SK-N-SH (cell line): ENCODE measurements around the gene FOXP1. TPM values are rescaled to one million over a fixed set of nuclear protein-coding genes. Genes with fewer than 3 reads are reported as not detected.

ENCODE experiments used
- CTCF ChIA-PET: fragments of 300-600, 350-600 bp; formaldehyde crosslinking; extraction: SDS; loops from one replicate; lab custom pipeline; 2021; lab: Yijun Ruan, JAX
- POLR2A ChIA-PET: fragments of 350-600 bp; sonication (Branson Sonifier 250); formaldehyde crosslinking; extraction: SDS; loops from one replicate; lab custom pipeline; 2020; ENCODE audit warnings: antibody characterized with exemption, inconsistent platforms; lab: Yijun Ruan, JAX
- DNase-seq: peaks from one replicate; pipeline ENCODE4 v3.0.0; 2012
- H2AFZ ChIP-seq: fragments of 200-600 bp; sonication (generic); 2 replicates; pipeline ENCODE4 v1.8.1; 2016; ENCODE audit warnings: antibody characterized with exemption, mild to moderate bottlenecking, low read depth
- H3F3A ChIP-seq: fragments of 200-600 bp; sonication (generic); replicated peaks from 2 replicates; pipeline ENCODE3; 2016; ENCODE audit warnings: antibody characterized with exemption, mild to moderate bottlenecking; ENCODE audit not compliant: insufficient read depth
- H3K27ac ChIP-seq, 2 experiments: fragments of 200-500 bp in 1 of 2; fragments of 200-600 bp in 1 of 2; sonication (Bioruptor generic) in 1 of 2; sonication (generic), shearing (Covaris generic) in 1 of 2; 2 replicates each; pipeline versions ENCODE4 v1.5.1 to v1.6.1; 2014 to 2016; ENCODE audit warnings: low read depth in 2 of 2, inconsistent platforms in 1 of 2, low read length in 1 of 2, mild to moderate bottlenecking in 1 of 2, mixed read lengths in 1 of 2
- H3K27me3 ChIP-seq: fragments of 200-600 bp; sonication (generic), shearing (Covaris generic); 2 replicates; pipeline ENCODE4 v1.6.1; 2016; ENCODE audit warnings: mixed run types; ENCODE audit not compliant: insufficient read depth
- H3K36me3 ChIP-seq, 2 experiments: fragments of 200-500 bp in 1 of 2; fragments of 200-600 bp in 1 of 2; sonication (Bioruptor generic) in 1 of 2; sonication (generic) in 1 of 2; replicated peaks in 1 of 2; 2 replicates each; pipeline versions ENCODE3 to v1.5.1; 2014 to 2016; ENCODE audit warnings: low read length in 1 of 2, mild to moderate bottlenecking in 1 of 2; ENCODE audit not compliant: insufficient read depth in 2 of 2, control insufficient read depth in 1 of 2
- H3K4me1 ChIP-seq, 2 experiments: fragments of 200-500 bp in 1 of 2; fragments of 200-600 bp in 1 of 2; sonication (Bioruptor generic) in 1 of 2; sonication (generic), shearing (Covaris generic) in 1 of 2; 2 replicates each; pipeline versions ENCODE4 v1.5.1 to v1.6.1; 2014 to 2016; ENCODE audit warnings: low read depth in 1 of 2, low read length in 1 of 2, mixed run types in 1 of 2; ENCODE audit not compliant: insufficient read depth in 2 of 2, control insufficient read depth in 1 of 2
- H3K4me2 ChIP-seq: fragments of 200-600 bp; sonication (generic), shearing (Covaris generic); 2 replicates; pipeline ENCODE4 v1.6.1; 2017; ENCODE audit warnings: mixed run types
- H3K4me3 ChIP-seq, 2 experiments: fragments of 200-500 bp in 1 of 2; fragments of 200-600 bp in 1 of 2; sonication (Bioruptor generic) in 1 of 2; sonication (generic), shearing (Covaris generic) in 1 of 2; 2 replicates each; pipeline versions ENCODE4 v1.5.1 to v1.8.1; 2014 to 2016; ENCODE audit warnings: low read depth in 2 of 2, inconsistent platforms in 1 of 2, low read length in 1 of 2, mild to moderate bottlenecking in 1 of 2, mixed read lengths in 1 of 2, moderate library complexity in 1 of 2
- H3K79me2 ChIP-seq: fragments of 200-600 bp; sonication (generic); 2 replicates; pipeline ENCODE4 v1.8.1; 2017; ENCODE audit warnings: mild to moderate bottlenecking; ENCODE audit not compliant: insufficient read depth
- H3K9ac ChIP-seq: fragments of 200-600 bp; sonication (generic); 2 replicates; pipeline ENCODE4 v1.6.1; 2017; ENCODE audit warnings: mixed run types
- H3K9me2 ChIP-seq: fragments of 200-600 bp; sonication (generic); 2 replicates; pipeline ENCODE4 v1.6.1; 2017; ENCODE audit warnings: mixed run types
- H3K9me3 ChIP-seq: fragments of 200-600 bp; sonication (generic); 2 replicates; pipeline ENCODE4 v1.6.1; 2017; ENCODE audit warnings: mixed run types, mild to moderate bottlenecking, moderate library complexity
- H4K20me1 ChIP-seq: fragments of 200-600 bp; sonication (generic); 2 replicates; pipeline ENCODE4 v1.6.1; 2017; ENCODE audit warnings: mild to moderate bottlenecking, mixed run types; ENCODE audit not compliant: insufficient read depth
- CHD2 ChIP-seq: fragments of 150-350 bp; IDR thresholded peaks from 2 replicates; pipeline ENCODE4 v1.6.1; 2018; ENCODE audit warnings: low read length; ENCODE audit not compliant: partially characterized antibody
- CTCF ChIP-seq: fragments of 200-600 bp; sonication (generic); IDR thresholded peaks from 2 replicates; pipeline ENCODE4 v1.6.1; 2017; ENCODE audit warnings: antibody characterized with exemption, mild to moderate bottlenecking, moderate library complexity
- EP300 ChIP-seq, 2 experiments: IDR thresholded peaks; 2 replicates each; pipeline versions ENCODE4 v1.4.0 to v1.6.1; 2012; ENCODE audit warnings: borderline replicate concordance in 1 of 2, low read depth in 1 of 2, low read length in 1 of 2
- FOSL2 ChIP-seq: IDR thresholded peaks from 2 replicates; pipeline ENCODE4 v1.4.0; 2012; ENCODE audit warnings: low read depth, mild to moderate bottlenecking, moderate library complexity, borderline replicate concordance
- FOXM1 ChIP-seq: IDR thresholded peaks from 2 replicates; pipeline ENCODE4 v1.4.0; 2012; ENCODE audit warnings: low read depth, mild to moderate bottlenecking
- GABPA ChIP-seq: IDR thresholded peaks from 2 replicates; pipeline ENCODE4 v1.4.0; 2012; ENCODE audit warnings: low read depth, mild to moderate bottlenecking
- JUND ChIP-seq: IDR thresholded peaks from 2 replicates; pipeline ENCODE4 v1.4.0; 2012
- MXI1 ChIP-seq: IDR thresholded peaks from 2 replicates; pipeline ENCODE4 v1.6.1; 2012; ENCODE audit warnings: mild to moderate bottlenecking, low read depth, low read length, improper control_type of control experiment
- NFIC ChIP-seq: IDR thresholded peaks from 2 replicates; pipeline ENCODE4 v1.4.0; 2012; ENCODE audit warnings: borderline replicate concordance
- RAD21 ChIP-seq: IDR thresholded peaks from 2 replicates; pipeline ENCODE4 v1.6.1; 2012; ENCODE audit warnings: mild to moderate bottlenecking, low read length
- RFX5 ChIP-seq: IDR thresholded peaks from 2 replicates; pipeline ENCODE4 v1.6.1; 2012; ENCODE audit warnings: mild to moderate bottlenecking, improper control_type of control experiment, low read length
- SMC3 ChIP-seq: IDR thresholded peaks from 2 replicates; pipeline ENCODE4 v1.6.1; 2012; ENCODE audit warnings: low read depth, low read length, improper control_type of control experiment
- TAF1 ChIP-seq: IDR thresholded peaks from 2 replicates; pipeline ENCODE4 v1.6.1; 2012; ENCODE audit warnings: low read depth, mild to moderate bottlenecking, low read length, moderate library complexity, borderline replicate concordance
- TCF12 ChIP-seq: IDR thresholded peaks from 2 replicates; pipeline ENCODE4 v1.4.0; 2012
- TEAD4 ChIP-seq: IDR thresholded peaks from 2 replicates; pipeline ENCODE4 v1.4.0; 2012; ENCODE audit warnings: mild to moderate bottlenecking, borderline replicate concordance; ENCODE audit not compliant: insufficient read depth
- USF1 ChIP-seq: IDR thresholded peaks from 2 replicates; pipeline ENCODE4 v1.4.0; 2012; ENCODE audit warnings: low read depth, borderline replicate concordance
- ZBTB33 ChIP-seq: IDR thresholded peaks from 2 replicates; pipeline ENCODE4 v1.4.0; 2012; ENCODE audit warnings: low read depth, borderline replicate concordance
- WGBS: methylation state at CpG from one replicate; pipeline ENCODE4 v1.1.6; 2017; ENCODE audit warnings: low lambda C conversion rate; 5-methylcytosine and 5-hydroxymethylcytosine counted together
- polyA plus RNA-seq, 3 experiments: library from polyadenylated mRNA; depleted of rRNA; stranded (reverse); fragments of >200 nt; gene quantifications; 2 replicates each; pipeline ENCODE4 v1.2.3, GENCODE V29; 2012
- TF ChIP-seq, protein P1 (sequence below): fragments of 150-350 bp; IDR thresholded peaks from 2 replicates; pipeline ENCODE4 v1.6.1; 2017; ENCODE audit warnings: antibody characterized with exemption, low read length, low read depth, borderline replicate concordance
- TF ChIP-seq, protein P2 (sequence below): fragments of 150-350 bp; IDR thresholded peaks from 2 replicates; pipeline ENCODE4 v1.6.1; 2016; ENCODE audit warnings: mild to moderate bottlenecking, low read depth, low read length

The FOXP1 gene
- polyA plus RNA-seq, 1 of the 3 experiments (the other 2 are of a cell fraction) = 8.8 TPM

GRCh38 chr3:71031181-71031580 lies 552.3 kb downstream of the FOXP1 start:
- Histone ChIP-seq H3K9me3 (no peaks in the 10 kb centered on the region), H4K20me1 (peaks cover 12% of the 10 kb centered on the region; the same call in 1 of the 2 replicates), H3K4me1 (peaks cover 8 to 27% of the 10 kb centered on the region in 2 experiments; a peak in 1 of 4 replicates), H3F3A (peaks cover 13% of the 10 kb centered on the region), H3K9ac (no peak overlapping the region), H3K9me2 (no peaks in the 10 kb centered on the region), H2AFZ (no peak overlapping the region), H3K4me3 (no peak overlapping the region), H3K4me2 (no peak overlapping the region), H3K27me3 (no peaks in the 10 kb centered on the region), H3K79me2 (peaks cover 99% of the 10 kb centered on the region), H3K27ac (no peak overlapping the region), H3K36me3 (peaks cover 0 to 62% of the 10 kb centered on the region in 2 experiments)
- POLR2A ChIA-PET = no interaction called here
- CTCF ChIA-PET = no interaction called here
- TF ChIP-seq, protein P1, sequence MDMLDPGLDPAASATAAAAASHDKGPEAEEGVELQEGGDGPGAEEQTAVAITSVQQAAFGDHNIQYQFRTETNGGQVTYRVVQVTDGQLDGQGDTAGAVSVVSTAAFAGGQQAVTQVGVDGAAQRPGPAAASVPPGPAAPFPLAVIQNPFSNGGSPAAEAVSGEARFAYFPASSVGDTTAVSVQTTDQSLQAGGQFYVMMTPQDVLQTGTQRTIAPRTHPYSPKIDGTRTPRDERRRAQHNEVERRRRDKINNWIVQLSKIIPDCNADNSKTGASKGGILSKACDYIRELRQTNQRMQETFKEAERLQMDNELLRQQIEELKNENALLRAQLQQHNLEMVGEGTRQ = no peak
- TF ChIP-seq TAF1 = no peak
- TF ChIP-seq GABPA = no peak
- TF ChIP-seq ZBTB33 = no peak
- no peak for TF ChIP-seq NFIC
- no peak for TF ChIP-seq TEAD4
- no peak for TF ChIP-seq CHD2
- TF ChIP-seq RAD21 = no peak
- no peak for DNase-seq
- 90% methylated on average over 1 of the region's 1 CpG for WGBS

- H3K9ac ChIP-seq = no peak overlapping the region
- H3K4me3 ChIP-seq = no peak overlapping the region
- peaks cover 13% of the 10 kb centered on the region for H3F3A ChIP-seq
- peaks cover 10 to 24% of the 10 kb centered on the region in 2 experiments; a peak in 1 of 4 replicates for H3K4me1 ChIP-seq
- POLR2A ChIA-PET = no interaction called here
- no peaks in the 10 kb centered on the region for H3K9me3 ChIP-seq
- WGBS = 91% methylated on average over 5 of the region's 5 CpGs
- peaks cover 99% of the 10 kb centered on the region for H3K79me2 ChIP-seq
- no peak overlapping the region for H3K27ac ChIP-seq
- CTCF ChIA-PET = no interaction called here
- no peaks in the 10 kb centered on the region for H3K9me2 ChIP-seq
- TF ChIP-seq TCF12 (no peak), MXI1 (no peak), TAF1 (no peak), FOSL2 (no peak), RAD21 (no peak), JUND (no peak), CTCF (no peak), GABPA (no peak), USF1 (no peak), EP300 (IDR thresholded peaks at IDR 0.05; ENCODE audit: borderline replicate concordance in 1 of 2, low read depth in 1 of 2, low read length in 1 of 2) (no peak), FOXM1 (no peak), RFX5 (no peak), SMC3 (no peak), ZBTB33 (no peak)
- TF ChIP-seq, protein P2, sequence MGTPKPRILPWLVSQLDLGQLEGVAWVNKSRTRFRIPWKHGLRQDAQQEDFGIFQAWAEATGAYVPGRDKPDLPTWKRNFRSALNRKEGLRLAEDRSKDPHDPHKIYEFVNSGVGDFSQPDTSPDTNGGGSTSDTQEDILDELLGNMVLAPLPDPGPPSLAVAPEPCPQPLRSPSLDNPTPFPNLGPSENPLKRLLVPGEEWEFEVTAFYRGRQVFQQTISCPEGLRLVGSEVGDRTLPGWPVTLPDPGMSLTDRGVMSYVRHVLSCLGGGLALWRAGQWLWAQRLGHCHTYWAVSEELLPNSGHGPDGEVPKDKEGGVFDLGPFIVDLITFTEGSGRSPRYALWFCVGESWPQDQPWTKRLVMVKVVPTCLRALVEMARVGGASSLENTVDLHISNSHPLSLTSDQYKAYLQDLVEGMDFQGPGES = no peak
- DNase-seq = no peak
- H3K4me2 ChIP-seq = no peak overlapping the region
- no peaks in the 10 kb centered on the region for H3K27me3 ChIP-seq
- H3K36me3 ChIP-seq = peaks cover 0 to 65% of the 10 kb centered on the region in 2 experiments
- peaks cover 12% of the 10 kb centered on the region; the same call in 1 of the 2 replicates for H4K20me1 ChIP-seq
- no peak overlapping the region for H2AFZ ChIP-seq
Observed at GRCh38 chr3:71030748-71031147, 552.8 kb downstream of the FOXP1 start.
